ENCODE results near the gene NTPCR.

Gene NTPCR

DNA sequence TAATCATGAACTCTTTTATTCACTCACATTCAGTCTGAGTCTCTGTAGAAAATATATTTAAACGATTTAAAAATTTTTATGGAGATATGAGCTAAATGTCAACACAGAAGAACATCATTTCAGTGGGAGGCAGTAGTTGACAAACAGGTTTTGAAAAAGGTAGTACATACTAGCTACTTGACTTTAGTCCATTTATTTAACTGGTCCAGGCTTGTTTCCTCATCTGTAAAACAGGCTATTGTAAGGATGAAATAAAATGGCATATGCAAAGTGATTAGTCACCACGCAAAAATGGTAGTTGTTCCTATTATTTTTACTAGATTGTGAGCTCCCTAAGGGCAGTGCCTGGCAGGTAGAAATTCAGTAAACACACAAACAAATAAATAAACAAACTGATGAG, 75.2 kb downstream of the NTPCR start:
- peaks cover 15% of the 10 kb centered on the region for H3K4me1 ChIP-seq (ENCODE audit: control insufficient read depth, low read depth, low read length)
- H3K36me3 ChIP-seq (ENCODE audit: control insufficient read depth, low read depth, low read length), result no peaks in the 10 kb centered on the region
- no peak overlapping the region for H3K4me3 ChIP-seq (ENCODE audit: low read length)
- no peak overlapping the region for H3K9ac ChIP-seq (ENCODE audit: low read length)
- no peaks in the 10 kb centered on the region for H3K9me3 ChIP-seq (ENCODE audit: control insufficient read depth, low read depth, low read length)
- no peaks in the 10 kb centered on the region for H3K27me3 ChIP-seq (ENCODE audit: control insufficient read depth, insufficient read depth, low read length)
- no peak overlapping the region for H3K27ac ChIP-seq (ENCODE audit: low read length)

DNA sequence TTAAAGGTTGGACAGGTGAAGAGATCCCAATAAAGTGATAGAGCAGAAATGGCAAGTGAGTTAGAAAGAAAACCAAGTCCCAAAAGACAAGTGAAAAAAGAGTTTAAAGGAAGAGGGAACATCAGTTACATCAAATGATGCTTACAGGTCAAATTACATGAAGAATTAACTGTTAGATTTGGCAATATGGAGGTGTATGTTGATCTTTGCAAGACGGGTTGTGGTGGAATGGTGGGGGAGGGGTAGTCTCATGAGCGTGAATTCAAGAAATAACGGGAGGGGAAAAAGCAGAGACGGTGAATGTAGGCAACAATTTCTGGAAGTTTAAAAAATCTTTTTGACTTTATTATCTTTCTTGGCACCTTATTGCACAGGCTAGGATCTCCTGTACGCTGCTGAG, 76.6 kb downstream of the NTPCR start:
- Histone ChIP-seq H3K9me3 (ENCODE audit: control insufficient read depth, low read depth, low read length) (no peaks in the 10 kb centered on the region), H3K4me3 (ENCODE audit: low read length) (no peak overlapping the region), H3K36me3 (ENCODE audit: control insufficient read depth, low read depth, low read length) (no peaks in the 10 kb centered on the region), H3K27ac (ENCODE audit: low read length) (no peak overlapping the region), H3K9ac (ENCODE audit: low read length) (no peak overlapping the region), H3K27me3 (ENCODE audit: control insufficient read depth, insufficient read depth, low read length) (no peaks in the 10 kb centered on the region), H3K4me1 (ENCODE audit: control insufficient read depth, low read depth, low read length) (peaks cover 15% of the 10 kb centered on the region)

DNA sequence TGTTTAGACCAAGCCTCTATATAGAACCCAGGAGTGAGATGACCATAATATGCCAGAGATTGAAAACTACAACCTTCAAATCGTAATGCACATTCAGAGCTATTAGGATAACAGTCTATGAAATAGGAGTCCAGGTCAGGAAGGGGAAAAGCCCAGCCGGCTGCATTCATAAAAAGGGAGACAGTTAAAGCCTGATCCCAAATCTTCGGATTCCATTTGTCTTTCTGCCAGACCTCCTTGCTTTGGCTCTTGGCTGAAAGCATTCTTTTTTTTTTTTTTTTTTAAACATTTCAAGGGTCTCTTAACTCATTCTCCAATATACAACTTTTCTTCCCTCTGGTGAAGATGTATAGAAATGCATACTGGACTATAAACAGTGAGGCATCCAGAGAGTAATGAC, 81.1 kb downstream of the NTPCR start:
- no peaks in the 10 kb centered on the region for H3K36me3 ChIP-seq (ENCODE audit: control insufficient read depth, low read depth, low read length)
- H3K9me3 ChIP-seq (ENCODE audit: control insufficient read depth, low read depth, low read length), result no peaks in the 10 kb centered on the region
- H3K4me1 ChIP-seq (ENCODE audit: control insufficient read depth, low read depth, low read length), result peaks cover 10% of the 10 kb centered on the region

DNA sequence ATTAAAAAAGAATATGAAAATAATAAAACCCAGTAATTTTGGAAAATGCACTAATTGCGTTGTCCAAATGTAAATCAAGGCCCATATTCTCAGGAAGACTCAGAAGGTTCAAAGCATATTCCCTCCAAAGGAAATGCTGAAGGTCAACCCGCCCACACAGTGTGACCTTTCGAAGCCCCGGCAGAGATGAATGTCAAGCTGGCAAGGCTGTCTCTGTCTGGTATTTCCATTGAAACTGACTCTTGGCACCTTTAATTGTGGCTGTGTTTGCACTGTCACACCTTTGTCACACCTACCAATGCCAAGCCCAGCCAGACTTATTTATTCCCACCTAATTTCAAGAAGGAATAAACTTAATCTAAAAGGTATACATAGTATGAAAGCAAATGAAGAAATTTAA, 82.5 kb downstream of the NTPCR start:
- H3K27me3 ChIP-seq (ENCODE audit: control insufficient read depth, insufficient read depth, low read length), result no peaks in the 10 kb centered on the region
- no peak overlapping the region for H3K27ac ChIP-seq (ENCODE audit: low read length)
- H3K36me3 ChIP-seq (ENCODE audit: control insufficient read depth, low read depth, low read length), result no peaks in the 10 kb centered on the region
- H3K4me3 ChIP-seq (ENCODE audit: low read length), result no peak overlapping the region
- H3K9ac ChIP-seq (ENCODE audit: low read length), result no peak overlapping the region
- H3K9me3 ChIP-seq (ENCODE audit: control insufficient read depth, low read depth, low read length), result no peaks in the 10 kb centered on the region
- H3K4me1 ChIP-seq (ENCODE audit: control insufficient read depth, low read depth, low read length), result peaks cover 2% of the 10 kb centered on the region

More for the DNA sequence above, 81.1 kb downstream of the NTPCR start:
- no peak overlapping the region for H3K4me3 ChIP-seq (ENCODE audit: low read length)
- H3K27me3 ChIP-seq (ENCODE audit: control insufficient read depth, insufficient read depth, low read length), result no peaks in the 10 kb centered on the region
- no peak overlapping the region for H3K27ac ChIP-seq (ENCODE audit: low read length)
- no peak overlapping the region for H3K9ac ChIP-seq (ENCODE audit: low read length)

DNA sequence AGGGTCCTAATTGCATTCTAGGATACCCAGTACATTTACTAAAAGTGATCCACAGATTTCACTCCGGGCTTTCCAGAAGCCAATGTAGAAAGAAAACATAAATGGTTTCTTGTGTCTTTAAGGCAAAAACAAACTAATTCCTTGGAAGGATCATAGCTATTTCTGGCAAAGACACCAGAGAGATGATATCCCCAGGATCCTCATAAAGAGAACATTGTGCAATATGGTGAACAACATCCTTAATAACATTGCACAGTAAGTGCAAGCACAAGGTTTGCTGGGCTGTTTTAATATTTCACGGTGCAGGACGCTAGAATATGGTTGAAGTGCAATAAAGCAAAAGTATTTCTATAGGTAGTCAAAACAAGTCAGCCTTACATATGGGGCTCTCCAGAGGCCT, 83.0 kb downstream of the NTPCR start:
- Histone ChIP-seq H3K4me3 (ENCODE audit: low read length) (no peak overlapping the region), H3K27ac (ENCODE audit: low read length) (no peak overlapping the region), H3K36me3 (ENCODE audit: control insufficient read depth, low read depth, low read length) (no peaks in the 10 kb centered on the region), H3K4me1 (ENCODE audit: control insufficient read depth, low read depth, low read length) (no peaks in the 10 kb centered on the region), H3K9me3 (ENCODE audit: control insufficient read depth, low read depth, low read length) (no peaks in the 10 kb centered on the region), H3K27me3 (ENCODE audit: control insufficient read depth, insufficient read depth, low read length) (no peaks in the 10 kb centered on the region), H3K9ac (ENCODE audit: low read length) (no peak overlapping the region)
